Mucosa of gallbladder (tissue), 1 donor: ENCODE data around the gene GLIPR2. TPM values are rescaled to one million over a fixed set of nuclear protein-coding genes. Genes with fewer than 3 reads are reported as not detected.
"Not testable (repeated sequence)": the region's sequence is repeated elsewhere in the genome, so short reads cannot be mapped to it uniquely, and the experiment has no call there.

ENCODE experiments used
- DNase-seq: peaks from one replicate; pipeline ENCODE4 v3.0.0-alpha.2; 2020; ENCODE audit warnings: low spot score
- total RNA-seq: library from RNA; stranded (reverse); gene quantifications from one replicate; pipeline ENCODE4 v1.2.1, GENCODE V29; 2021
- donor health status: DM: no; HTN: no; CAD: no.

The GLIPR2 gene
- total RNA-seq, 1 donor from 2014 or later, result 17.0 TPM

DNA sequence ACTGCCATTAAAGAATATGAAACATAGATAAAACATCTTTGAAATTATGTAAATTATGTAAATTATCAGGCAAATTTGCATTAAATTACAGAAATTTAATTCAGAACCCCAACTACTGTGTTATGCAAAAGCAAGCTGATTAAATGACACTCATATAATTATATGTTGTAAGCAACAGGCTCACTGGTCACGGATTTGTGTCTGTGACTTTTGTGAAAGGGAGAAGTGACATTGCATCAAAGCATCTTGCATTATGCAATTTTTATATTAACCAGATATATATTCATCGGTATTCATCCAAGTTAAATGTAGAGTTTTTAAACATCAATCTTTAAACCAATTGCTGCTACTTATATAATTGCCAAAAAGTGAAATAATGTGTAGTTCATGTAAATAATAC lies 13.0 kb upstream of the GLIPR2 start:
- no peak for DNase-seq

DNA sequence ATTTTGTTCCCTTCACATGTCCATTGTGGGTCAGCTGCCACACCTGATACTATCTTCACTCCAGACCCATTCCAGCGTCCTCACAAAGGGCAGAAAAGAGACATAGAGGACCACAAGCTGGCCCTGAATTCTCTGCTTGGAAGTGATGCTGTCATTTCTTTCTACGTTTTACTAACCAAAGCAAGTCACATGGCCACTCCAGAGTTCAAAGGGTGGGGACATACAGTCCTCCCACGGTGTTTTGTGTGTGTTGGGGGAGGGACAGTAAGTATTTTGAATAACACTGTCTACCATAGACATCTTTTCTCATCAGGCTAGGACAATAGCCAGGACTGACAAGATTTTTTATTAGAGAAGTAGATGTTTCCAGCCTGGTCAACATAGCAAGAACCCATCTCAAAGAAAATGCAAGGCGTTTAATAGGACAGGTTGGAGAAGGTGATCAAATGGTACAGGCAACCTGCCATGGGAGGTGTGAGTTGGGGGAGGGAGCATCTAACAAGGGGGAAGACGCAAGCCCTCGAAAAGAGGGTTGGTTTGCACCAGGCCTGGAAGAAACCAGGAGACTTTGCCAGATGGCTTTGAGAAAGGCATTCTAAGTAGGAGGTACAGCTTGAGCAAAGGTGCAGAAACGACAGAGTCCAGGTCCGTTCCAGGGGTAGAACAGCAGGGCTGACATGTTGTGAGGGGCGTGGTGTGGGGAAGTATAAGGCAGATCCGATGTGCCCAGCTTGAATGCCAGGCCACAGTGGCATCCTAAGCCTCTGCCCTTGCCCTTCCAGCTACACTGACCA lies 11.3 kb upstream of the GLIPR2 start:
- DNase-seq, result no peak

DNA sequence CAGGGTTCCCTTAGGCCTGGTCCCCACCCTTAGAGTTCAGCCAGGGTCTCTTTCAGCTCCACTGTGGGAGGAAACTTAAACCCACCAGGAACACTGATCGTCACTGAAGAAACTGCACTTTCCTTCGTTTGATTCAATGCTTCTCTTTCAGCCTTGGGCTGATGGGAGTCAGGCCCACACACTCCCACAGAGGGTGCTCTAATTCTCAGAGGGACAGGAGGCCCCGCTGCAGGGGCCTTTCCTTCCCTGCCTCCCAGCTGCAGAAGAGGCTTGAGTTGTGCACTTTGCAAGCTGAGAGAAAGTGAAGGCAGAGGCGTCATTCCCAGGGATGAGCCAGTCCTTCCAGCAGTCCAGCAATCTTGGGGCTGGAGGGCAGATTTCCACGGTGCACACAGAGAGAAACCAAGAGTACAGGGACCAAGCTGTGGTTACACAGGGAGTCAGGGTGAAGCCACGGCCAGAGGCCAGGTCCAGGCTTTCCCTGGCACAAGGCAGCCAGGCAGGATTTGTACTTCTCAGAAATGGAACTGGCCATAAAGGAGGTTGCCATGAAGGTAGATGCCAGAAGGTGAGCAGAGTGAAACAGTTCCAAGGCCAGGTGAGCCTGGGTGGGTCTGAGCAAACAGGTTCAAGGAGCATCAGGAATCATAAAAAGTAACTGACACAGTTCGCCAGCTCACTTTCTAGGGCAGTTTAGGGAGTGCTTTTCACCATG lies 10.4 kb upstream of the GLIPR2 start:
- DNase-seq, result no peak

DNA sequence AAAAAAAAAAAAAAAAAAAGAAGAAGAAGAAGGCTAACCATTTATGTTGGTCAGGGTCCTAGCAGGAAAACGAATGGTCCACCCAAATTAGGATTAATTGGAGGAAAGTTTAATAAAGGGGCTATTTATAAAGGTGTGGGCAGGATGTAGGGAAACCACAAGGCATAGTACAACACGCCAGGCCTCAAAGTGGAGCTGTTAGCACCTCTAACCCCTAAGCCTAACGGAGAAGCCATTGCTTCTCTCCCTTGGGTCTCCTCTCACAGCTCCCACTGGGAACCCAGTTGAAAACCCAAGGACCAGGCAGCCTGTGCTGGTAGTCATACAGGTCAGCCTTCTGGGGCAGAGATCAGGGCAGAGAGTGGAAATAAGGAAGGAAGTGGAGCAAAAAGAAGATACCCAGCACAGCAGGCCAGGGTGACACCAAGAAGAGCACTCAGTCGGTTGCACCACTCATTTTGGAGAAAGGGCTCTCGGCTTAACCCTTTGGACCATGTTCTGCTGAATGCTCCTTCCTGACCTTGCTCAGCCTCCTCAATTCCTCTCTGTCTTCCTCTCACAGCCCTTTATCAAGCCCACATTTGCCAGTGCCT lies 8.8 kb upstream of the GLIPR2 start:
- no peak for DNase-seq

DNA sequence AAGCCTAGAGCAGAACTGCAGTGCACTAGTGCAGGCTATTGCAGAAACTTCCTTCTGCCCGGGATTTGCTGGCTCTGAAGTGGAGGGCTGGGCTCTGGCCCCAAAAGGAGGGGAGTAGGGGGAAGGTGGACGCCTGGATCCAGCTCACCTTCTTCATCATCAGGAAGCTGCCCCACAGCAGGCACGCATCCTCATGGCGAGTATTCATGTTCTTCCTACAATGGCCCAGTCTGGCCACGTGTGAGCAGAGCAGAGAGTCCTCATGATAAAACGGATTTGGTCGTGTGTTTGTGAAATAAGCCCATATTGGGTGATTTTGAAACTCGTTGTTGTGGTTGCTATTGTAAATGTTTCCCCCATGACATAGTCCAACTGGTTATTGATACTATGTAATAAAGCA lies 8.2 kb upstream of the GLIPR2 start:
- no peak for DNase-seq

DNA sequence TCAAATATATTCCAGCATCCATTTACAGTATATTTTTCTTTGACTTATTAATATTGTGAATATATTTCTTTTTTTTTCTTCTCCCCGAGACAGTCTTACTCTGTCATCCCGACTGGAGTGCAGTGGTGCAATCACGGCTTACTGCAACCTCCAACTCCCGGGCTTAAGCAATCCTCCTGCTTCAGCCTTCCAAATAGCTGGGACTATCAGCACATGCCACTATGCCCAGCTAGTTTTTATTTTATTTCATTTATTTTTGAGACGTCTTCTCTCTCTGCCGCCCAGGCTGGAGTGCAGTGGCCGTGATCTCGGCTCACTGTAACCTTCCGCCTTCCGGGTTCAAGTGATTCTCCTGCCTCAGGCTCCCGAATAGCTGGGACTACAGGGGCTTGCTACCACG lies 7.4 kb upstream of the GLIPR2 start:
- DNase-seq, result no peak

DNA sequence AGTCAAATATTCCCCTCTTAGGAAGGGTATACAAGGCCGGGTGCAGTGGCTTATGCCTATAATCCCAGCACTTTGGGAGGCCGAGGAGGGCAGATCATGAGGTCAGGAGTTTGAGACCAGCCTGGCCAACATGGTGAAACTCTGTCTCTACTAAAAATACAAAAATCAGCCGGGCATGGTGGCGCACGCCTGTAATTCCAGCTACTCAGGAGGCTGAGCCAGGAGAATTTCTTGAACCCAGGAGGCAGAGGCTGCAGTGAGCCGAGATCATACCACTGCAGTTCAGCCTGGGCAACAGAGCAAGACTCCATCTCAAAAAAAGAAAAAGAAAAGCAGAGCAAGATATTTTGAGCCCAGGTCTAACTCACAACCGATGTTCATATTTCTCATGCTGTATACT lies 4.9 kb upstream of the GLIPR2 start:
- not testable (repeated sequence) for DNase-seq

DNA sequence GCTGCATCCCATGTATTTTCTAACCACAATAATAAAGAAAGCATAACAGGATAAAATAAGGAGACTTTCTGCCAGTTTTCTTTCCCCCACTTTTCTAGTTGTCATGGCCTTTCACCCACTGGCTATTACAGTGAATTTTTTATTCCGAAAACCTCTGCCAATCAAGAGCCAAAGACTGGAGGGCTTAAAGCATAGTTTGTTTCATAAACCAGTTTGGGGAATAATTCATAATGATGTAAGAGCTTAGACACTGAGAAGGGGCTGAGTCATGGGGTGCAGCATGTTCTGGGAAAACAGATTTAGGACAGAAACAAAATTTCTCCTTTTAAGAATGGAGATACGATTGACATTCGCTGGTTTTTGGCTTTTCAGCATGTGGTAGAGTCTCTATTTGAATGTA lies 4.4 kb upstream of the GLIPR2 start:
- no peak for DNase-seq

DNA sequence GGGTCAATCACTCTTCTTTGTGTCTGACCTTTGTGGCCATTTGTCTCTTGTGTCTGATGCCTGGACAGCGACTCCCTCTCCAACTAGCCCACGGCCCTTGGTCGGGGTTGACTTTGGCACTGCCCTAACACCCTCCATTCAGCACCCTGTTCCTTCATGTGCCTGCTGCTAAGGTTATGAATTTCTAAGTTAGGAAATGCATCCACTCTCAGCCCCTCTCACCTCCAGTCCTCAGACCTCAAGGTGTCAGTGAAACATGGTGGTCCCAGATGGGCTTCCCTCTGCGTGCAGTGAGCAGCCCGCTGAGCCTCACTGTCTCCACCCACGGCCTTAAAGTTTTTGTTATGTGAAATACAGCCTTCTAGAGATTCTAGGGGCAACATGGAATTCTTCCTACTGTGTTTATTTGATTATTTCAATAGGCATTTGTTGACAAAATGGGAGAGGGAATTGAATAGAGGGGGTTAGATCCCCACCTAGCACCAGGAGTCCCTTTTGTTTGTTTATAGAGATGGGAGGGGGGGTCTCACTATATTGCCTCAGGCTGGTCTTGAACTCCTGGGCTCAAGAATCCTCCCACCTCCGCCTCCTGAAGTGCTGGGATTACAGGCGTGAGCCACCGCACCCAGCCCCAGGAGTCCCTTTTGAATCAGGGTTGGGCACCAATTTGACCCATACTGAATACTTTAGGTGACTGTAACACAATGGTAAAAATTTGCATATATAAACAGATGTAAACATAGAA lies 1.6 kb upstream of the GLIPR2 start:
- DNase-seq, result no peak

DNA sequence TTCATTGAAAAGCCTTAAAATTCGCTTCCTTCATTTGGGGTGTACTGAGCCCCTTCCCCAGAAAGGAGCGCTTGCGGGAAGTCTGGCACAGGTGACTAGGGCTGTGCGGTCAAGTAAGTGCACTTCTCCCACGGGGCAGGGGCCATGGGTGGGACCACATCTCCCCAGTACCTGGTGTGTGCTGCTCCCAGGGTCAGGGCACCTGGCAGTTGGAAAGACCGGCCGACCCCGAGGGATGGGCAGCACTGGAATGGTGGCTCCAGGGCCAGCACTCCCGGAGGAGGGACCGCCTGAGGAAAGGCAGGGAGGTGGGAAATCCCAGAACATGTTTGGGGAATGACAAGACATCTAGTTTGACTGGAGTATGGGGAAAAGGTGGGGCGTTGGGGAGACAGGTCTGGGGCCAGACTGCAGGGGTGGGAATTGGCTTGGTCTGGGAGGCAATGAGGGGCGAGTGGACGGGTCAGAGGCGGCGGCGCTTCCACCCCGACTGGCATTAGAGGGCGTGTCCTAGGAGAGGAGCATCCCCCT lies 727 bp upstream of the GLIPR2 start:
- no peak for DNase-seq

DNA sequence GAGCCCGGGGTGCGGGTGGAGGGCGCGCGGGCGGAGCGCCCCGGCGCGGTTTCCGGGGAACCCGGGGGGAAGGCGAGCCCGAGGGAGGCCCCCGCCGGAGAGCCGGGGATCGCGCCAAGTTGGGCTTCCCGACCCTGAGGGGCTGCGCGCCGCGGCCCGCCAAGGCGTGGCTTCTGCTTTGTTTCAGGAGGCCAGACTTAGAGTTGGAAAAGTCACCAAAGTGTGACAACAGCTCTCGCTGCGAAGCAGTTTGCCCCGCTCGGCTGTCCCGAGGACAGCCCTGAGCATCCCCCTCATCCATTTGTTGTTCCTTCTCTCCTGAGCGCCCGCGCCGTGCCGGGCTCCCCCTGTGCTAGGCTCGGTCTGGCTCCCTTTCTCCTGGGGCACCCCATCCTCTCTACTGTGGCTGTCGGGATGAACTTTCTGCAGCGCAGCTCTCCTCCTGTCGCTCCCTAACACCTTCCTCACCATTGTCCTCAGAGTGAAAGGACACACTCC lies 410 bp downstream of the GLIPR2 start:
- no peak for DNase-seq

DNA sequence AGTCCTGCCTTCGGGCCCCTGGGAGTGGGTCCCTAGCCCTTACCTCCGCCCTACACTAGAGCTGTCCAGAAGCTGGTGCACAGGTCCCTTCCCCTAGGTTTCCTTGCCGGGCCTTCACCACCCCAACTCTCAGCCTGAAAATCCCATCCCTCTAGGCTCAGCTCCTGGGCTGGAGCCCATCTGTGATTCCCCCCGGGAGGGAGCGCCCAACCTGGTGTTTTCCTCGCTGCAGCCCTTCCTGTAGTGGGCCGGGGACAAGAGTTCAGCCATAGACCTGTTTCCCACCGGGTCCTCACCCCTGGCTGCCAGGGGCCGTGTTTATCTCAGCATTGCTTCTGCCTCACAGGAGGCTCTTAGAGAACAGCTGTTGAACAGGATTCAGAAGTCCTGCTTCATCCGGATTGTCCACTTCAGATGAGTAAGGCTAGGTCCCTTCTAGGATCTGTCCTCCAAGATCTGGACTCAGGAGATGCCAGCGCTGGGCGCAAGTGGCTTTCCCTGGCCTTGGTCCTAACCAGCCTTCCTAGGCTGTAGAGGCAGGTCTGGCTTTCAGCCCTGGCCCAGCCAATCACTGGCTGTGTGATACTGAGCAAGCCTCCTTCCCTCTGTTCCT lies 965 bp downstream of the GLIPR2 start:
- no peak for DNase-seq

DNA sequence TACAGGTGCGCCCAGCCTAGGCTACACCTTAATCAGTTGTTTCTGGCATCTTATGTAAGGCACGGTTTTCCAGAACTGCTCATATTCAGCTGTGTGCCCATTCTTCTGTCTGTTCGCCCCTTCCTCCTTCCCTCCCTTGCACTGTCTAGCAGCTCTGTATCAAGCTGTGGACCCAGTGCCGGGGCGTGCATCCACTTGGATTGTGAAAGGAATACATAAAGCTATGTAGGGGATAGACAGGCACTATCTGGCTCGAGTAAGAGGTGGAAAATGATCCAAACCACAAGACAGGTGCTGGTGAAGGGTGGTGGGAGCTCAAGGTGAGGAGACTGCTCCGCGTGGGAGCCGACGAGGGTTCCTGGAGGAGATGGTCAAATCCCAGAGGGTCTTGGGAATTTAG lies 2.0 kb downstream of the GLIPR2 start:
- DNase-seq, result no peak

DNA sequence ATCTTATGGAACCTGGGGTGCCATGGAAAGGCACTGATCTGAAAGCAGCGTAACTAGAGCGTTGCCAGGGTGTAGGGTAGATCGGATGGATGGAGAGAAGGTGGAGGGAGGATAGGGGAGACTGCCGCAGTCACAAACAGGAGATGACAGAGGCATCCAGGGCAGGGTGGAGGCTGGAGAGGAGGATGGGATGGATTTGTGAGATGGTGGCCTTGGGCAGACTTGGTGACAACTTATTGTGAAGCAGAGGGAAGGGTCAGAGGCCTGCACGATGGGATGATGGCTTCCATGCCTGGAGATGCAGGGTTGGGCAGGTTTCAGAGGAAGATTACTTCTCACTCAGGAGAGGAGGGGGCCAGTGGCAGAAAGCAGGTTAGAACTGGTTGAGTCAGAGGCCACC lies 2.4 kb downstream of the GLIPR2 start:
- DNase-seq, result no peak

DNA sequence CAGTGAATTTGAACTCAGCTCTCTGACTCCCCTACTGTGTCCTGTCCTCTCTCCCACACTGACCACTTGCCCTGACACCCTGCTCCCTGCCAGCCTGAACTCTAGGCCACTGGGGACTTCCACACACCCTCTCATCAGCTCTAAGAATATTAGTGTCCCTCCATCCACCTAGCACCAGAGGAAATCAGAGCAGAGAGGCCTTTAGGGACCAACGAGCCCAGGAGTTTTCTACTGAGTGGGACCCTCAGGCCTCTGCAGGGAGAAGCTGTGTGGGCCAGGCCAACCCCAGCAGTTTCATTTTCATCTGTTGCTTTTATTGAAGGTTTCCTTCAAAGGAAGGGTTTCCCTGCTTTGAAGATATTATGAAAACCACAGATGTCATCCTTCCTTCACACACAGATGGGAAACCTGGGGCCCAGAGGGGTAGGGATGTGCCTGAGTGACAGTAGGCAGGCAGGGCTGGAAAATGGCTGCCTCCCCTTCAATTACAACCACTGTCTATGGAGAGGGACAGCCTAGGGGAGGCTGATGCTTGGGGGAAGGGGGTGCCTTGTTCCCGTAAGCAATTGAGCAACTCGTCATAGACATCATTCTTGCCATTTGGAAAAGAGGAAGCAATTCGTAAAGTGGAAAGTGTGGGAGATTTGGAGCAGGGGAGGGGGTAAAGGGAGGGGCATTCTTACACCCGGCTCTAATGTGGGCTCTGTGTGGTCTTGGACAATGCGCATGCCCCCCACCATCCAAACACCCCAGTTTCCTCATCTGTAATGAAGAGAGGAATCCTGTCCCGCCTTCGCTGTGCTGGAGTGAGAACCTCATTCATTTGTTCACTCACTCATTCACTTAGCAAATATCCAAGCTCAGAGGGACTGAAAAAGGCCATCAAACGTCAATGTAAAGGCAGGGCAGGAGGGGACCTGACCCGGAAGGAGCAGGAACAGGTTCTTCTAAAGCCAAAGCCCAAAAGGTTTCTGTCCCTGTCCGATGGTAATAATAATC lies 3.9 kb downstream of the GLIPR2 start:
- DNase-seq, result no peak

DNA sequence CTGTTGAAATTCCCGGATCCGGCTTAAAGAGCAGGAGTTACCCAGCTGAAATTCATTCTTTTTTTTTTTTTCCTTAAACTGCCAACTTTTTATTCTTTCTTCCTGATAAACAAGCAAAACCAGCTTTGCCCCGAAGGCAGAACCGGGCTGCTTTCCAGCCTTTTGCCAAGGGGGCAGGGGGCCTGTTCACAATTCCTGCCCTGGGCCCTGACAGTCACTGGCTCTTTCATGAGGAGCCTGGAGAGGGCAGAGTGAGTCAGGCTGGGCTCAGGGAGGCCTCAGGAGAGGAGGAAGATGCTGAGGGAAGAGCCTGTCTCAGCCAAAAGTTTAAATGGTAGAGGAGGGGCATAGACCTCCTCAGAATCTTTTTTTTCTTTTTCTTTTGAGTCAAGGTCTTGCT lies 4.8 kb downstream of the GLIPR2 start:
- DNase-seq, result no peak

DNA sequence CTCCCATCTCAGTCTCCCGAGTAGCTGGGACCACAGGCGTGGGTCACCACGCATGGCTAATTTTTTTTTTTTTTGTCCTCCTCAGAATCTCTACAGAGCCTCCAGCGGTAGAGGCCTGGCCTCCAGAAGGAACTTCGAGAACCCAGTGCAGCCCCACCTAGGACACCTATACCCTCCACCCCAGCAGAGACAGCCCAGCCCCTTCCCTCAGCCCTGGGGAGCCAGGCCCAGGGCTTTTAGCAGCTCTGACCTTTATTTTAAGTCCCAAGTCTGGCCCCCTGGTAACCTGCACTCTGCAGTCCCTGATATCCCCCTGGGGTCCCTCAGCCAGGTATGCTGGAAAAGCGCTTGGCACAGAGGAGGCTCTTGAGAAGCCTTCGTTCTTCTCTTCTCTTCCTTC lies 5.2 kb downstream of the GLIPR2 start:
- DNase-seq, result no peak

DNA sequence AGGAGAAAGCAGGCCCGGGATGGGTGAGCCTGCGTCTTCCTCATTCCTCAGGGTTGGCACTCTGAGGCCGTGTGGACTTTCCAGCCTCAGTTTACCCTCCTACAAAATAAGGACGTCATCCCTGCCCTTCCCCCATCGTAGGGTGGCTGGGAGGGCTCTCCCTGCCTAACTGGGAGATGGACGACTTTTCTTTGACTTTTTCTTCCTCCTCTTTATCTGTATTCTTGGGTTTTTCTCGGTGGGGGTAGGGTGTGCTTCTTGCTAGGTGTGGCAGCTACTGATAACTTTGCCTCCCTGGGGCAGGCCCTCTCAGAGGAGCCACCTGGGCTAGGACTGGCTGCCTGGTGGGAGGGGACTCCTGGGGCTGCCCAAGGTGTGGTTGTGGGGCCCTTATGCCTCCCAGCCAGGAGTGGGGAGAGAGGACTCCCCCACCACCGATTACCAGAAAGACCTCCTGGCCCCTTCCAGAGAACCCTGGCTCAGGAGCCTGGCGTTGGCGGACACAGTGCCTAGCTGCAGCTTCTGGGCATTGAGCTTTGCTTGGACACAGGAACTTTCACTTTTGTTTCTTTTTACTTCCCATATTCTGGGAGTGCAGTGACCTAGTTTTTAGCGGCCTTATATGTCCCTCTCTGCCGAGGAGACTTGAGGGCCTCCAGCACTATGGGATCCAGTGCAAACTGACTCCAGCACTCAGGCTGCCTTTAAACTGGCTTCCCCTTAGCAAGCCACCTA lies 6.1 kb downstream of the GLIPR2 start:
- no peak for DNase-seq

DNA sequence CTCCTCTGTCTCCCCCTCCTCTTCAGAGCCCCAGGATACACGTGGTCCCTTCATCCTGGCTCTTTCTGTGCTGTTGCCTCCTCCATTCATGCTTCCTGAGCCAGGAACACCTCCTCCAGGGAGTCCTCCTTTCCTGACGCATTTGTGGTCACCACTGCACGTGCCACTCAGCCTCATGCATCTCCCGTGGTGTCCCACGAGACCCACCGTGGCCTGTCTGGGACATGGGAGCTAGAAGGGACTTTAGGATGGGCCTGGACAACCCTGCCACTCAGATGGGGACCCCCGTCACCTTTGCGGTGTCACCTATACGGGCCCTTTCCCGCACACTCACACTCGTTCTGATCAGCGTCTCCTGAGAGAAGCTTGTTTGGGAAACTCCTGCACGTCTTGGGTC lies 6.7 kb downstream of the GLIPR2 start:
- no peak for DNase-seq
